WTC11 (cell line): Measurements from ENCODE around the gene RNF145.

Experiments used
- FOXK1 ChIP-seq: sonication (generic); formaldehyde crosslinking; IDR thresholded peaks from 2 replicates; pipeline ENCODE4 v1.8.0; 2022; ENCODE audit warnings: mild to moderate bottlenecking, moderate library complexity, missing genetic modification reagents
- SP1 ChIP-seq: sonication (generic); formaldehyde crosslinking; conservative IDR thresholded peaks from 2 replicates; pipeline ENCODE4 v1.8.1; 2022; ENCODE audit warnings: missing genetic modification reagents
- TF ChIP-seq, protein P1 (sequence below): fragments of 200-600 bp; IDR thresholded peaks from 2 replicates; pipeline ENCODE4 v1.8.0; 2022; ENCODE audit warnings: antibody characterized with exemption
- TF ChIP-seq, protein P2 (sequence below): sonication (generic); formaldehyde crosslinking; IDR thresholded peaks from 2 replicates; pipeline ENCODE4 v1.8.1; 2023; ENCODE audit warnings: mild to moderate bottlenecking, missing genetic modification reagents

DNA sequence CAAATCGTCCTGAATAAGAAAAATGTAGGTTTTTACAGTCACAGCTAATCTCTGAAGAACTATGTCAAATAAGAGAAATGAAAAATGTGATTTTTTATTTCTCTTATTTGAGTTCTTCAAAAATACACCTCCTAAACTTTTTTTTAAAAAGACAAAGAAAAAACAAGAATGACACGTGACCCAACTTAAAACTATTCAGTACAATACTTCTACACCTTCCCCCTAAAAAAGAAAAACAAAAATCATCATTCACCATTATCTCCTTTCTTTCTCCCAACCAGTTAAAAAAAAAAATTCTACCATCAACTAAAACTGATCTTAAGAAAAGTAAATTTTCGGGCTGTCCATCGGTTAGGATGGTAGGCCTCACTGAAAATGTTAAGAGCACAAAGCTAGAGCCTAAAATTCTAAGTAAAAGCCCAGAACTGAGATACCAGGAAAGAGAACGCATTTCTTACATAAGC, 2.1 kb downstream of the RNF145 start:
- TF ChIP-seq SP1 (CRISPR knock-in tag) (no peak), FOXK1 (CRISPR knock-in tag) (no peak)
- TF ChIP-seq, protein P1, sequence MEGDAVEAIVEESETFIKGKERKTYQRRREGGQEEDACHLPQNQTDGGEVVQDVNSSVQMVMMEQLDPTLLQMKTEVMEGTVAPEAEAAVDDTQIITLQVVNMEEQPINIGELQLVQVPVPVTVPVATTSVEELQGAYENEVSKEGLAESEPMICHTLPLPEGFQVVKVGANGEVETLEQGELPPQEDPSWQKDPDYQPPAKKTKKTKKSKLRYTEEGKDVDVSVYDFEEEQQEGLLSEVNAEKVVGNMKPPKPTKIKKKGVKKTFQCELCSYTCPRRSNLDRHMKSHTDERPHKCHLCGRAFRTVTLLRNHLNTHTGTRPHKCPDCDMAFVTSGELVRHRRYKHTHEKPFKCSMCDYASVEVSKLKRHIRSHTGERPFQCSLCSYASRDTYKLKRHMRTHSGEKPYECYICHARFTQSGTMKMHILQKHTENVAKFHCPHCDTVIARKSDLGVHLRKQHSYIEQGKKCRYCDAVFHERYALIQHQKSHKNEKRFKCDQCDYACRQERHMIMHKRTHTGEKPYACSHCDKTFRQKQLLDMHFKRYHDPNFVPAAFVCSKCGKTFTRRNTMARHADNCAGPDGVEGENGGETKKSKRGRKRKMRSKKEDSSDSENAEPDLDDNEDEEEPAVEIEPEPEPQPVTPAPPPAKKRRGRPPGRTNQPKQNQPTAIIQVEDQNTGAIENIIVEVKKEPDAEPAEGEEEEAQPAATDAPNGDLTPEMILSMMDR, result no peak
- TF ChIP-seq, protein P2, sequence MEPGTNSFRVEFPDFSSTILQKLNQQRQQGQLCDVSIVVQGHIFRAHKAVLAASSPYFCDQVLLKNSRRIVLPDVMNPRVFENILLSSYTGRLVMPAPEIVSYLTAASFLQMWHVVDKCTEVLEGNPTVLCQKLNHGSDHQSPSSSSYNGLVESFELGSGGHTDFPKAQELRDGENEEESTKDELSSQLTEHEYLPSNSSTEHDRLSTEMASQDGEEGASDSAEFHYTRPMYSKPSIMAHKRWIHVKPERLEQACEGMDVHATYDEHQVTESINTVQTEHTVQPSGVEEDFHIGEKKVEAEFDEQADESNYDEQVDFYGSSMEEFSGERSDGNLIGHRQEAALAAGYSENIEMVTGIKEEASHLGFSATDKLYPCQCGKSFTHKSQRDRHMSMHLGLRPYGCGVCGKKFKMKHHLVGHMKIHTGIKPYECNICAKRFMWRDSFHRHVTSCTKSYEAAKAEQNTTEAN (CRISPR knock-in tag), result no peak
